Activated CD8-positive, alpha-beta memory T cell treated with anti-CD3 and anti-CD28 coated beads, Interleukin-2, amount 50 U/mL, for 1 hour (primary cell): ENCODE measurements around the gene CHD5.

ENCODE experiments used
- DNase-seq: peaks from one replicate; pipeline ENCODE4 v3.0.0-alpha.2; 2020; ENCODE audit errors: extremely low read depth

The CHD5 gene

GRCh38 chr1:6134206-6134605 is 45.9 kb downstream of the CHD5 start:
- DNase-seq = no peak

DNA sequence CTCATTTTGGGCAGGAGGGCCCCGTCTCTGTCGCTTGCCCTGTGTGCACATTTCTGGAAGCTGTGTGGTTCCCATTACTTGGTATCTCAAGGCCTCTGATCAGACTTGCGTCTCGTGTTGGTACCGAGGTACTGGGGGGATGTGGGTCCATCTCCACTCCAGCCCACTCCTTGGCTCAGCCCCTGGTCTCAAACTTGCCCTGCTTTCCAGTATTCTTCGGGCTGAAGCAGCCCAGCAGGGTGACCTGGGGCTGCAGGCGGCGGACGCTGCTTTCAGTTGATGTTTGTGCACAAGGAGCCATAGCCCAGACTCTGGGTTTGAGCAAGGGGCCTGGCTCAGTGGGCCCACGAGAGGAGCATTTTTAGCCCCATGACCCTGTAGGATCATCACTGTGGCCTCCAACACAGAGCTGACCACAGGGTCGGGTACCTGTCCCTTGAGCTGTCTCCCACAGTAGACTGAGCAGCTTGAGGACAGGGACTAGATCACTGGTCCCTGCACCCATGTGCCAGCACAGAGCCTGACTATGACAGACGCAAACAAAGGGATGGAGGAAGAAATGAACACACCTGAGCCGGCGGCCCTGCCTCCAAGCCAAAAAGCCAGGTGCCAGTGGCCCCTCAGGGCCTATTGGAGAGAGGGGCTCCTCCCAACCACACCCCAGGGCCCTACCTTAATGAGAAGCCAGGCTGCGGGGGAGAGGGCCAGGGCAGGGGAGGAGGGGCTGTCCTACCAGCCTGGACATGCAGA is 46.8 kb downstream of the CHD5 start:
- no peak for DNase-seq

DNA sequence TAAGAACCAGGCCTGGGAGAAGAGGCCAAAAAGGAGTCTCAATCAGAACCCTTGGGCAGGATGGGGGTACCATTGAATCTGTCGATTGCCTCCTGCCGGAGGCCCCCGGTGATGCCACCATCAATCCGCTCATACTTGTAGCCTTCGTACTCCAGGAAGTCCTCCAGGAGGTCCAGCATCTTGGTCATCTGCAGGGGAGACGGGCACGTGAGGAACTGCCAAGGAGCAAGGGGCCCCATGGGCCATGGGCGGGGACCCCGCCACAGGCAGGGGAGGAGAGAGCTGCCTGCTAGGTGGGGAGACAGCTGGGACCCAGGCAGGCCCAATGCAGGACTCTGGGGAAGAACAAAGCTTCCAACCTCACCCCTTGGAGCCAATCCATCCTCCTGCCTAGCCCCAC is 48.6 kb downstream of the CHD5 start:
- DNase-seq = no peak

DNA sequence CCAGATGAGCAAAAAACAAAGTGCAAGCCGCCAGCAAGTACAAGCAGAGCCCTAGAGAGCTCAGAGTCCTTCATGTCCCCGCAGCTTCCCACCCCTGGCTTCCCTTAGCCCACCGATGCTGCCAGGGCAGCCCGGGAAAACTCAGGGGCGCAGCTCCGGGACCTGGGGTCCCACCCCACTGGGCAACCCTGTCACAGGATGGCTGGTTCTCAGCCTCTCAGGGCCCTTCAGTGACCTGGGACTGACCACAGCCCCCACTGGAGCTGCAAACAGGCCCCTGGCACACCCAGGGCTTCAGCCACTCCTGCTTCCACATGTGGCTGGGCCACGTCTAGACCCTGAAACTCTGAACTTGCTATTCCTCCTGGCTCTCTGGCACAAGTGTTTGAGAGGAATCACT is 49.5 kb downstream of the CHD5 start:
- DNase-seq = no peak

DNA sequence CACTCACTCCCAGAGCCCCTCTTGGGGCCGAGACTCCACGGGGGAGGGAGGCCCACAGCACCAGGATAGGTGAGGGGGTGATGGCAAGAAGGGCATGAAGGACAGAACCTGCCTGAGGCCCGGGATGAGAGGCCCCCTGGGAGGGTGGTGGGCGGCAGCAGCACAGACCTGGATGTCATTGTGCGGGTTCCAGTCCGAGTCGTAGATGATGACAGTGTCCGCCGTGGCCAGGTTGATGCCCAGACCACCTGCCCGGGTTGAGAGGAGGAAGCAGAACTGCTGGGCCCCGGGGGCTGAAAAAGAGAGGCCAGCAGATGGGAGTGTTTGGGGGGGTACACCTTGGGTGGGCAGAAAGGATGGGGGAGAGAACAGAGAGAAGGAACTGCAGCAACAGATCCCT is 50.1 kb downstream of the CHD5 start:
- DNase-seq = no peak

DNA sequence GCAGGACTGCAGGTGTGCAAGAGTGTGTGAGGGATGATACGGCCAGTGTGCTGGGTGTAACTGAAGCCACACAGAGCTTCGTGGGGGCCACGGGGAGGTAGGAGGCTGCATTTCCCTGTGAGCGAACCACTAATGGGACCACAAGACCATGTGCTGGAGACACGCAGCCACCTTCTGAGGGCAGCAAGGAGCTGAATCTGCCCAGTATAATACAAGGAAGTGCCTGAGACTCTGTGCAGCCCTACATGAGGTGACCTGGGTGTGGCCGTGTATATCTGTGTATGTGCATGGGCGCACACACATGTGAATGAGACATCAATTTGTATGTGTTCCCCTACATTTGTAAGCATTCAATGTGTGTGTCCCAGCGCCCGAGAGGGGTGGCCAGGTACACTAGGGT is 50.8 kb downstream of the CHD5 start:
- no peak for DNase-seq

DNA sequence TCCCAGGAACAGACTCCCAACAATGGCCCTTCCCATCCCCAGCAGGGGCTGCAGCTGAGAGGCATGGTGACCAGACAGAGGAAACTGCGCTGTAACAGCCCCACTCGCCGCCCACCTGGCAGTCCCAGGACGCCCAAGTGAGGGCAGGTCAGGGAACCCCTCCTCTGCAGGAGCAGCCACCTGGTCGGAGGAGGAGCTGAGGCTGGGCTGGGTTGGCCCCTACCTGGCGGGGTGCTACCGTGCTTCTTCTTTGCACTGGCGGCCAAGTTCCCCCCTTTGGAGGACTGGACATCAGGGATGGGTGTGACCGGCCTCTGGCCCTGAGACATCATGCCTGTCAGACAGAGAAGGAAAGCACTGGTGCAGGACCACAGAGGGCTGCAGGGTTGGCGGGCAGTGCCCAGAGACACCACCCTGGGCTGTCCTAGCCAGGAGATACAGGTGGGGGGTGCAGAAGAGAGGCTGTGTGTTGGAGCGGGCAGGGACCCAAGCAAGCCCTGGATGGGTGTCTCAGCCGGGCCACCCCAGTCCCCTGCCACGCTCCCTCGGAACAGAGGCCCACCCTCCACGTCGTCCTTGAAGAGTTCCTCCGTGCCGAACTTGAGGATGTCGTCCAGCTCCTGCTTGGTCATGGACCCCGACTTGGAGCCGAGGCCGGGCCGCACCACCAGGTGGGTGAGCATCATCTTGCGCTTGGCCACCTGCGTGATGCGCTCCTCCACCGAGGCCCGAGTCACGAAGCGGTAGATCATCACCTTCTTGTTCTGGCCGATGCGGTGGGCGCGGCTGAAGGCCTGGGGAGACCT is 51.6 kb downstream of the CHD5 start:
- no peak for DNase-seq

GRCh38 chr1:6127587-6128163 is 52.4 kb downstream of the CHD5 start:
- DNase-seq = peak; percentile 16

GRCh38 chr1:6126521-6127067 is 53.5 kb downstream of the CHD5 start:
- DNase-seq = no peak

DNA sequence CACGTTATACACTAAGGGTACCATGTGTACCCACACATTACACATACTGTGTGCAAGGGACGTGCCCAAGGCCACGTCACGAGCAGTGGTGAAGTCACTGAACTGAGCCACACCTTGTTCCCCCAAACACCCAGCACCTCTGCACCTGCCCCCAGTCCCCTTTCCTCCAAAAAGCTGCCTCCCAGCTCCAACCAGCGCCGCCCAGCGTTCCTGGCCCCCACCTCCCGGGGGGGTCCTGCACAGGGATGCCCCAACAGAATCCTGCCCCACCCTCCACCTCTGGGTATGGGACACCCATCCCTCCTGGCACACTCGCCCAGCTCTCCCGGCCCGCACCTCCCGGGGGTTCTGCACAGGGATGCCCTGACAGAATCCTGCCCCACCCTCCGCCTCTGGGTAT is 54.1 kb downstream of the CHD5 start:
- DNase-seq = no peak

GRCh38 chr1:6125366-6125765 is 54.8 kb downstream of the CHD5 start:
- DNase-seq = no peak

GRCh38 chr1:6124746-6125365 is 55.3 kb downstream of the CHD5 start:
- no peak for DNase-seq

DNA sequence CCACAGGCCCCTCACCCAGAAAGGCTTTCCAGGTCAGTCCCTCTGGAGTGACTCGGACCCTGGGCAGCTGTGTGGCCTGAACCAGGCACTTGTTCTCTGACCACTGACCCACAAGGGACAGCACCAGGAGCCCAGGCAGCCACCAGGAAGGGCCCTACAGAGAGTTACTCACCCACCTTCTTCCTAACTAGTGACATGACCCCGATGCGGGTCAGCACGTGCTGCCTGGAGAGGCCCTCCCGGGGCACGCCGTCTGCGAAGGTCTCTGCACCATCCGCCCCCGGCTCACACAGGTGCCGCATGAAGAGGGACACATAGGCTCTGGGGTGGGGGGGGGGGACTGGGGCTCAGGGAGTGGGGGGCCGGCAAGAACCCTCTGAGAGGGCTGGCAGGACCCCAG is 55.8 kb downstream of the CHD5 start:
- DNase-seq = no peak

DNA sequence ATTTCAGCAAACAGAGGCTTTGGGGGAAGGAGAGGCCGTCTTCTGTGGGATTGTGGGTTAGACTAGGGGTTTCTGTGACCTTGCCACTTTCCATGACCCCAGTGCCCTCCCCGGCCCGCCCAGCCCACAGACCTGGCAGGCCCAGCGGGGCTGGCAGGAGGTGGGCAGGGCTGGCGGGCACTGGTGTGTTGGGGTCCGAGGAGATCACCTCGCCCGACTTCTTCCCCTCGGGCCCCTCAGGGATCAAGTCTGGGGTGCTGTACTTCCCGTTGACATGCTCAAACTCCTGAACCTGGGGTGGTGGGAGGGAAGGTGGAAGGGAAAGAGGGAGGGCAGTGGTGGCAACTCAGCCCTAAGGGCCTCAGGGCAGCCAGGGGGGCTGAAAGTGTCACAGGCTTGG is 56.3 kb downstream of the CHD5 start:
- DNase-seq = no peak

- no peak for DNase-seq
Observed at GRCh38 chr1:6123083-6123482, 57.0 kb downstream of the CHD5 start.

GRCh38 chr1:6121651-6122370 is 58.3 kb downstream of the CHD5 start:
- no peak for DNase-seq

DNA sequence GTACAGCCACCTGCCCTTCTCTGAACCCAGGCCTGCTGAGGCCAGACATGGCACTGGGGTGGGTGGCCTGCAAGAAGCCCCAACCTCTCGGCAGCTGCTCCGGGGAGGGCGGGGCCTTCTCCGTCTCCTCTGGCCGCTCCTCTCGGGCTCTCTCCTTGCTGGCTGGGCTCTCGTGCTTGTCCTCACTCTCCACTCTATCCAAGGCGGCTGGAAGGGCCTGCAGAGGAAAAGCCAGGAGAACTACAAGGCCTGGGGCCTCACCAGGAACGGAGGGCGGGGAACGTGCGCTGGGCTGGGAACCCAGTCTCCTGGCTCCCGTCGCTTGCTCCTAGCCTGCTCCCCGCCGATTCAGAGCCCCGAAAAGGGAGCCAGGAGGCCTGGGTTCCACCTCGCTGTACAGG is 59.1 kb downstream of the CHD5 start:
- DNase-seq = no peak

- DNase-seq = no peak
Observed at GRCh38 chr1:6118415-6118814, 61.7 kb downstream of the CHD5 start.

DNA sequence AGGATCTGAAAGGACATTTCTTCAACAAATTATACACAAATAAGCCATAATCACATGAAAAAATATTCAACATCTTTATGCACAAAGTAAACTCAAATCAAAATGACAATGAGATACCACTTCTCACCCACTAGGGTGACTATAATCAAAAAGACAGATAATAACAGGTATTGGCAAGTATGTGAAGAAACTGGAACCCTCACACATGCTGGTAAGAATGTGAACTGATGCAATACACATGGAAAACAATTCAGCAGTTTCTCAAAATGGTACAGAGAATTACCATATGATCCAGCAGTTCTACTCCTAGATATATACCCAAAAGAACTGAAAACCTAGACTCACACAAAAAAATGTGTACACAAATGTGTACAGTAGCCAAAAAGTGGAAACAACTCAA is 62.5 kb downstream of the CHD5 start:
- DNase-seq = no peak

DNA sequence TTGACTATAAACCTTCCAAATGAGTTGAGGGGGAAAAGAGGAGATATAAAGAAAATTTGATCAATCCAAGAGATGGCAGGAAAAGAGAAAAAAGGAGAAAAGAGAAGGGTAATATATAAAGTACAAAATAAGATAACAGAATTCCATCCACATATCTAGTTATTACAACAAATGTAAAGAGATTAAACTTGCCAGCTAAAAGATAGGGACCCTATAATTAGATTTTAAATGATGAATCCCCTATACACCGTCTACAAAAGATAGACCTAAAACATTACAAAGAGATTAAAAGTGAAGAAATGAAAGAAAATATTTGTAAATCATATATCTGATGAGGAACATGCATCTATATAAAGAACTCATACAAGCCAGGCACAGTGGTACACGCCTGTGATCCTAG is 63.1 kb downstream of the CHD5 start:
- no peak for DNase-seq

DNA sequence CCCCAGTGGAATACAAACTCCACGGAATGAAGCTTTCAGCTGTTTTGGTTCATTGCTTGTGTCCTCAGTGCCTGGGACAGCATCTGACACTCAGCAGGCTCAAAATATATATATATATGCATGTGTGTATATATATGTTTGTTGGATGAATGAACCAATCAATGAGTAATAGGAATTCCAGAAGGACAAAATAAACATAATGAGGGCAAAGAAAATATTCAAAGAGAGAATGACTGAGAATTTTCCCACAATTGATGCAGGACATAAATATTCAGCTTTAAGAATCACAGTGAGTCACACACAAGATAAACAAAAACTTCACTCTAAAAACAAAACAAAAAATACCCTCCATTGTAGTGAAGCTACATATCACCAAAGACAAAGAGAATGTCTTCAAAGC is 64.0 kb downstream of the CHD5 start:
- DNase-seq = no peak

- DNase-seq = no peak
Observed at GRCh38 chr1:6113745-6114144, 66.4 kb downstream of the CHD5 start.
